HG03045 (cell line): ENCODE results near the gene ZNF354B.
"Not testable (repeated sequence)": the region's sequence is repeated elsewhere in the genome, so short reads cannot be mapped to it uniquely, and the experiment has no call there.

Source experiments
- ATAC-seq: cut with Tn5 transposase; IDR thresholded peaks from one replicate; pipeline ENCODE4 v1.9.1; 2021; ENCODE audit warnings: mild to moderate bottlenecking, moderate library complexity; ENCODE audit not compliant: unreplicated experiment

ZNF354B gene

GRCh38 chr5:178859625-178860521 is at the start of gene ZNF354B:
Gene ZNF354B, plus strand, starts transcription at chr5:178859953. Its CDS starts 1,095 bp downstream, at chr5:178861048.
- peak; percentile 98 for ATAC-seq

GRCh38 chr5:178817506-178817905 is 42.2 kb upstream of the ZNF354B start:
- no peak for ATAC-seq

- no peak for ATAC-seq
Measured at GRCh38 chr5:178818094-178818493, 41.7 kb upstream of the ZNF354B start.

GRCh38 chr5:178820001-178820400 is 39.8 kb upstream of the ZNF354B start:
- ATAC-seq = no peak

GRCh38 chr5:178825444-178825843 is 34.3 kb upstream of the ZNF354B start:
- no peak for ATAC-seq

- no peak for ATAC-seq
Measured at GRCh38 chr5:178826216-178826615, 33.5 kb upstream of the ZNF354B start.

- no peak for ATAC-seq
Measured at GRCh38 chr5:178827636-178828035, 32.1 kb upstream of the ZNF354B start.

- no peak for ATAC-seq
Measured at GRCh38 chr5:178831049-178831448, 28.7 kb upstream of the ZNF354B start.

- ATAC-seq = no peak
Measured at GRCh38 chr5:178832618-178833201, 27.0 kb upstream of the ZNF354B start.

- ATAC-seq = no peak
Measured at GRCh38 chr5:178836628-178837027, 23.1 kb upstream of the ZNF354B start.

- not testable (repeated sequence) for ATAC-seq
Measured at GRCh38 chr5:178838695-178839318, 20.9 kb upstream of the ZNF354B start.

- ATAC-seq = no peak
Measured at GRCh38 chr5:178839319-178839704, 20.4 kb upstream of the ZNF354B start.

- ATAC-seq = not testable (repeated sequence)
Measured at GRCh38 chr5:178840399-178840798, 19.4 kb upstream of the ZNF354B start.

- ATAC-seq = no peak
Measured at GRCh38 chr5:178849316-178849715, 10.4 kb upstream of the ZNF354B start.

GRCh38 chr5:178851951-178852350 is 7.8 kb upstream of the ZNF354B start:
- no peak for ATAC-seq

GRCh38 chr5:178854284-178854683 is 5.5 kb upstream of the ZNF354B start:
- ATAC-seq = no peak

- not testable (repeated sequence) for ATAC-seq
Measured at GRCh38 chr5:178860615-178861014, 862 bp downstream of the ZNF354B start.

GRCh38 chr5:178861627-178862026 is 1.9 kb downstream of the ZNF354B start:
- ATAC-seq = no peak

- ATAC-seq = no peak
Measured at GRCh38 chr5:178866946-178867345, 7.2 kb downstream of the ZNF354B start.

- ATAC-seq = no peak
Measured at GRCh38 chr5:178869577-178869976, 9.8 kb downstream of the ZNF354B start.

- ATAC-seq = no peak
Measured at GRCh38 chr5:178870411-178870810, 10.7 kb downstream of the ZNF354B start.

- ATAC-seq = no peak
Measured at GRCh38 chr5:178872302-178872701, 12.5 kb downstream of the ZNF354B start.
